NCI-H748 treated with DMSO at 0.1 percent for 48 hours (cell line): ENCODE data around the gene ULBP2.
"Not testable (repeated sequence)": the region's sequence is repeated elsewhere in the genome, so short reads cannot be mapped to it uniquely, and the experiment has no call there.

Experiments
- DNase-seq: peaks from one replicate; lab custom pipeline; 2025; lab: John Stamatoyannopoulos, UW

The ULBP2 gene

GRCh38 chr6:149927025-149927424, 14.8 kb upstream of the ULBP2 start:
- DNase-seq, result not testable (repeated sequence)

DNA sequence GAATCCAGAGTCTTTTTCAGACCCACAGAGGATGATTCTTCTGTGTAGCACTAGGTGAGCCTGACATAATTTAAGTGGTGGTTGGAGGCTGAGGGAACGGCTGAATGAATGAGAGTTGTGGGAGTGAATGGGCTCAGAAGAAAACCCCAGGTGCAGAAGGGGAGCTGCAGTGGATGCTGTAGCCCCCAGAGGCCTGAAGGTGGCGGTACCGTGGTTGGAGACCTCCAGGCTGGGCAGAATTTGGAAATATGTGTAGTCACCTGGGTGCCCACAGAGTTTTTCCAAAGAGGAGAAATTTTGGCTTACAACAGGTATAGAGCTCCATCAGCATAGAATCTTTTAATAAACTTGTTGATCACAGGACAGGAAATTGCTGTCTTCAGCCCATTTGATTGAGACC, 12.4 kb upstream of the ULBP2 start:
- DNase-seq, result no peak

GRCh38 chr6:149931501-149931900, 10.3 kb upstream of the ULBP2 start:
- no peak for DNase-seq

DNA sequence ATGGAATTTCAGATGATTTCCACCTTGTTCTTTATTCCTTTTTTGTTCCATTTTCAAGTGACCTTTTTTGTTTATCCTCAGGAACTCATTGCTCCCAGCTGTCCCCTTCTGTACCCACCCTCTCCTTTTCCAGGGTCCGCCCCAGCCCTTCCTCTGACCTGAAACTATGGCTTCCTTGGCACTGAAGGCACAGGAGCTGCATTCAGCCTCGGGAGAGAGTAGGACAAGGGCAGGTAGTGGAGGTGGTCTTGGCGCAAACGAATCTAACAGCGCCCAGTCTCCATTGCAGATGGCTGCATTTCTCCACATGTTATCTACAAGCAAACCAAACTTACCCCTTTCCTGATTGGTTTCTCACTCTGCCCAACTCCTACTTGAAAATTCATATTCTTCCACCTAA, 8.8 kb upstream of the ULBP2 start:
- no peak for DNase-seq

DNA sequence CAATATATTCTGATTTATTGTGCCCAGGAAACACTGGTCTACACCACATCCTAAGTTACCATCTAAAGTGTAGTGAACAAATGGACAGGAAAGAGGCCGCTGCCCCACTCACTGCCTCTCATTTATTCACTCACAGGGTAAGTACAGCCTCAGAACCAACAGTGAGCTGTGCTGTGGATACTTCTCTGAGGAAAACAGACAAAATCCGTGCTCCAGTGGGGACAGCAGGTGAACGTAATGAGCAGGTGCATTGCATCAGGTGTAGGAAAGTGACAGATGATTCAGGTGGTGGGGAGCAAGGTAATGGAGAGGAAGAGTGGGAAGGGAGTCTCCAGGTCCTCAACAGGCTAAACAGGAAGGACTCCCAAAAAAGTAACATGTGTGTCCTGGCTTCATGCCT, 8.4 kb upstream of the ULBP2 start:
- DNase-seq, result no peak

- peak; percentile 42 for DNase-seq
Observed at GRCh38 chr6:149934249-149935156, 7.3 kb upstream of the ULBP2 start.

DNA sequence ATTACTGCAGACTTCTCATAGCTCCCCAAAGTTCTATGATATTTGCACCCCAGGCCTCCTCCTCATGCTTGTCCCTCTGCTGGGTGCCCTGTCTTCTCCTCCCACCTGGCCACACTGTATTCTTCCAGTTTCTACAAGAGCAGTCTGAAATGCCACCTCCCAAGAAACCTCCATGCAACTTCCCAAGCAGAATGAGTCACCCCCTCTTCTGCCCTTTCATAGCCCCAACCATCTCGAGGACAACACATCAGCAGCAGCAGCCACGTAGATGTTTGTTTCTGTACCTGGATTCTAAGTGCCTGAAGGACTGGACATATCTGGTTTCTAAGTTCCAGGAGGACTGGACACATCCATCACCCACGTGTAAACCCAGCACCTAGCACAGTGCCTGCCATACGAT, 6.6 kb upstream of the ULBP2 start:
- DNase-seq, result no peak

GRCh38 chr6:149935668-149936067, 6.1 kb upstream of the ULBP2 start:
- no peak for DNase-seq

DNA sequence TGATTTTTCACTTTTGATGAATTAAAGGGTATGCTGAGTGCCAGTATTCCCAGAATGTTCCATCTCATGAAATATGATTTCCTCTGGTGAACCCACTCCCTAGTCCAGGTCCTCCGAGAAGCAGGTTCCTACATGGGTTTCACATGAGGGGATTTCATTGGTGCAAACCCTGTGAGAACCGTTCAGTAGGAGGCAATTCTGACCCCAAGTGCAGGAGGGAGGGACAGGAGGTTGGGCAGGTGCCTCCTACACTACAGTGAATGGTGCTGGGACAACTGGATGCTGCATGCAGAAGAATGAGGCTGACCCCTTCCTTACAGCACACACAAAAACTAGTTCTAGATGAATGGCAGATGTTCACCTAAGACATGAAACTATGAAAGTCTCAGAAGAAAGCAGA, 5.1 kb upstream of the ULBP2 start:
- no peak for DNase-seq

DNA sequence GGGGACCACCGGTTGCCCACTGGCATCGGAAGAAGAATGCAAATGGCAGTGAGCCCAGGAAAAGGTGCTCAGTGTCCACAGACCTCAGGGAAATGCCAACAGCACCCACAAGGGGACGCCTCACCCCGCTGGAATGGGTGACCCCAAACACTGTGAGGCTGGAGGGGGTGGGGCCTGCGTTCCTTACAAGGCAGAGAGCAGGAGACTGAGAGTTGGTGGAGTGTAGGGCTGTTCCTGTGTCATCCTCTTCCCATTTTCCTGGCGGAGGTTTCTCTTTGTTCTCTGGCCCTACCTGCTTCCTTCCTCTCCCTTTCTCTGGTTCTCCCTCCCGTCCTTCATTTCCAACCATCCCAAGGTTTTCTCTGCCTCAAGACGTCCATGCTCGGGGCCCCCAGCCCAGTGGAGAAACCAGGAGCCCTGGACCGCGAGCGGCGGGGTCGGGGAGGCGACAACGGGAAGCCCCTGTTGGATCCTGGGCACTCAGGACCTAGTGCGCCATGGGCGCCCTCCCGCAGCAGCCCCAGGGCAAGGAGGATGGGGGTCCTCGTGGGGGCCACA, 3.7 kb upstream of the ULBP2 start:
- DNase-seq, result not testable (repeated sequence)

DNA sequence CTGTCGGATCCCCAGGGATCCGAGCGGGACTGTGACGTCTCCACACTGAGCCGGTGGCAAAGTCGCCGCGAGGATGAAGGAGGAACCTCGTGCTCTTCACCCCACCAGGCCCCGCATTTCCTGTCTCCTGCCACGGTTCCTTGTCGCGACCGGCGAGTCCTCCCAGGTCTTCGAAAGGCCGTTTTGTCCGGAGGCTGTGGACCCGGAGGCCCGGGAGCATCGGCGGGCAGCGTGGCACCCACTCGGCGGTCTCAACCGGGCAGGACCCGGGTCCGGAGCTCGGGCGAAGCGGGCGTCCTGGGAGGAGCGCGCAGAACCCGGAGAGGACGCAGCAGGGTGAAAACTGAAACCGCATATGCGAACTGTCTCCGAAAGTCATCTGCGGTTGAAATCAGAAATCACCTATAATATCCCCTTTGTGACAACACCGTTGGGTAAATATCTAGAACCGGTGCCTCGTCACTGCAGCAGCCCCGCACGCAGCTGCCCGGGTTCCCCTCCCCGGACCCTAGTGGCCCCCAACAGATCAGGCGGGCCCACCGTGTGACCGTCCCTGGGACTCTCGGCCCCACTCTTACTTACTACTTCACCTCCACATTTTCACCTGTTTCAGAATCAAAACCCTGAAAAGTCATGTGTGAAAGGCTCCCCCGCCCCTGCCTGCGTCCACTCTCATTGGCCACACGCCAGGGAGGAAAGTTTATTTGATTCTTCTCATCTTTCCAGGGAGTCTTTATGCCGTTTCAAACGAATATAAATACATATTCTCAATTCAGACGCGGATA, 3.1 kb upstream of the ULBP2 start:
- peak; percentile 14 for DNase-seq

- no peak for DNase-seq
Observed at GRCh38 chr6:149939356-149939648, 2.5 kb upstream of the ULBP2 start.

DNA sequence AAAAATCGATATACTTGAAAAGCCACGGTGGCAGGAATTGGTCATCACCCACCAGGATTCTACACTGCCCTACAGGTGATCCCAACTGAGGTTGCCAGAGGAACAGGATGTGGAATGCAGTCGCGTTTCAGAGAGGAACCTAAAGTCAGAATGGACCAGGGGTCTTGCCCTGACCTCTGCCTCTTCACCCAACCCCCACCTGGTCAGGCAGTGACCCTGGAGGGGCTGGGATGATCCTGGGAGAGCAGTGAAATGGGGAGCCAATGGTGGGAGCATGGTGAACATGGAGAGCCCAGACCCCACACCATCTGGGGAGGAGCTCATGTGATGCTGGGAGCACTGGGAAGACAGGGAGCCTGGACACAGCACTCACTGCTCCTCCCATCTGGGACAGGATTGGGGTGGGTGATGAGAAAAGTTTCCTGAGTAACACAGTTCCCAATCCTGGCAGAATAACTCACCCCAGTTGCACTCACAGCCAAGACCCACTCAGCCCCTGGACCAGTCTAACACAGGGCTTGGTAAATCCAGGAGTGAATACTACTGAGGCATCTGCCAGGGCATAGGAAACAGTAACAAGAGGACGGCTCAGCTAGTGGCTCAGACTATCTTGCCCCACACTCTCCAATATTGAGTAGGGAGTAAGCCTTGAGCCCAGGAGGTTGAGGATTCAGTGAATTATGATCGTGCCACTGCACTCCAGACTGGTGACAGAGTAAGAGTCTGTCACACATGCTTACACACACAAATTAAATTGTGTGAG, 1.7 kb upstream of the ULBP2 start:
- no peak for DNase-seq

DNA sequence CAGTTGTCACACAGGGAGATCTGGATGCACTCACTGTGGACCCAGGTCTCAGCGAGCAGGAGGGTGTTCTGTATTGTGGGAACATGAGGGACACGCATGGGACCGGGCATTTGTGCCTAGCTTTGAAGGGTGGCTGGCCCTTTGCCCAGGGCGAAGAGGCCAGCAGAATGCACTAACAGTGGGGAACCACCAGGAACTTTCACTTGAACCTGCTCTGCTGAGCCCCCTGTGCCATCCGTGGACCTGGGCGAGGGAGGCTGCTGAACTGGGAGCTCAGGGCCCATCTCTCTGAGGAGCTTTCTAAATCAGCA, 1.2 kb upstream of the ULBP2 start:
- no peak for DNase-seq

- DNase-seq, result no peak
Observed at GRCh38 chr6:149942461-149942829, 631 bp downstream of the ULBP2 start.

GRCh38 chr6:149943321-149943720, 1.5 kb downstream of the ULBP2 start:
- DNase-seq, result not testable (repeated sequence)

- not testable (repeated sequence) for DNase-seq
Observed at GRCh38 chr6:149945276-149945675, 3.5 kb downstream of the ULBP2 start.

- DNase-seq, result not testable (repeated sequence)
Observed at GRCh38 chr6:149946631-149947030, 4.8 kb downstream of the ULBP2 start.

DNA sequence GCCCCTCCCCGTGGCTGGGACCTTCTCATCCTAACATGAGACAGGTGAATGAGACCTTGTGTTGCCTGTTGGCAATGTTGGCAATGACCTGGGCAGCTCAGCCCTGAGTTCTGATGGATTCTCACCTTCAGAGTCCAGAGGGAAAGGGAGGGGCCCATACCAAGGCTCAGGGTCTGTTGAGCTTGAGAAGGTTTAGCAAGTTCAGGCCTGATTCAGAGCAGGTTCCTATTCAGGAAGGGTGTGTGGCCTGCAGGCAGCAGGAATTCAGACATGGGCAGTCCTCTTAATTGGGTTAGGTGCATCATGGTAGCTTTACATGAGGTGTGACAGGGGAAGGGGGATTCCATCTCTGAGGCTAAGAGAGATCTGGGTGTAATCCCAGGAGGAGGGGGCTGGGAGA, 5.7 kb downstream of the ULBP2 start:
- DNase-seq, result not testable (repeated sequence)

DNA sequence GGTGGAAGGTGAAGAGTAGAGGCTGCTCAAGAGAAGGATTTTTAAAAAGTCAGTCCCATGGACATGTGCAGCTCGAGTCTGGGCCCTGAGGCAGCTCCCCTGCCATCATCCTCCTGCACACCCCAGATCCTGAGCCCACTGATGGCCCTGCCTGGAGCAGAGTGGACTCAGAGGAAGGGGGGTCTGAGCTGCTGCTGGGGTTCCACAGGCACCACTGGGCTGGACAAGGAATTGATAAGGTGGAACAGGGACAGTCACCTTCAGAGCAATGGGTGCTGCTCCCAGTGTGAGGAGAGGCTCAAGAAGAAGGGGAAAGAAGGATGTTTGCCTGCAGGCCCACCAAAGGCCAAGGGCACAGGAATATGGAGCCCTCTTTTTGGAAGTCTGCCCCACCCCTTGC, 6.2 kb downstream of the ULBP2 start:
- DNase-seq, result no peak

DNA sequence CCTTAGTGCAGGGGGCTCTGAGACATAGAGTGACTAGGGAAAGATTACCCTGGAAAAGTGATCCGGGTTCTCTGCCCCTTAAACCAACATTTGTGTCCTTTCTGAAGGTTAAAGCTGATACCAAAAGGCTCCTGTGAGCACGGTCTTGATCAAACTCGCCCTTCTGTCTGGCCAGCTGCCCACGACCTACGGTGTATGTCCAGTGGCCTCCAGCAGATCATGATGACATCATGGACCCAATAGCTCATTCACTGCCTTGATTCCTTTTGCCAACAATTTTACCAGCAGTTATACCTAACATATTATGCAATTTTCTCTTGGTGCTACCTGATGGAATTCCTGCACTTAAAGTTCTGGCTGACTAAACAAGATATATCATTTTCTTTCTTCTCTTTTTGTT, 6.8 kb downstream of the ULBP2 start:
- no peak for DNase-seq

DNA sequence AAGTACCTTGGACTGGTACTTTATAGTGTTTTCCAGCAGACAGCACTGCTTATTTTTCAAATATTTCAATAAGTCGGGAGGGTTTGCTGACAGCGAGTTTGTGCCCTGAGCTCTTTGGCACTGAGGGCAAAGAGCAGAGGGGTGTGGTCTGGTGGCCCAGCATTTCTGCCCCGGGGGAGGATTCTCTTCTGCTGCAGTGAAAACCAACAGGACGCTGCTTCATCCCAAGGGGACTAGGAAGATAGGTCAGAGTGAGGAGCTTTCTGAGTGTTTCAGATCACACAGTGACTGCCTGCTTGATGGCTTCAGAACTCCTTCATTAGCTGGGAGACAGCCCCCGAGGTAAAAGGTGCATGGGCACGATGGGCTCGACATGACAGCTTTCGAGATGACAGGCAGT, 8.6 kb downstream of the ULBP2 start:
- DNase-seq, result no peak

GRCh38 chr6:149951096-149951495, 9.3 kb downstream of the ULBP2 start:
- no peak for DNase-seq
